Adrenal gland (tissue), 5 donors: ENCODE results near the gene AOPEP.

Experiments
- CTCF ChIP-seq, 6 experiments: fragments of 450-650 bp in 4 of 6; fragments of 200-600 bp in 2 of 6; sonication (generic) in 1 of 6; IDR thresholded peaks; 1 replicate in 5 of 6; 2 replicates in 1 of 6; pipeline versions ENCODE4 v1.5.1 to v1.8.0; 2016 to 2021; ENCODE audit warnings: antibody characterized with exemption in 6 of 6, mild to moderate bottlenecking in 2 of 6, moderate library complexity in 1 of 6
- POLR2A ChIP-seq, 2 donors: fragments of 450-650 bp; IDR thresholded peaks; one replicate each; pipeline ENCODE4 v1.6.1; 2017; ENCODE audit warnings: antibody characterized with exemption in 2 of 2, mild to moderate bottlenecking in 2 of 2, moderate library complexity in 1 of 2
- donor health status: DM: no; HTN: no; CAD: no.

- no peak for TF ChIP-seq CTCF (IDR thresholded peaks at IDR 0.05)
- no peak for TF ChIP-seq POLR2A (IDR thresholded peaks at IDR 0.05)
Measured at GRCh38 chr9:94991961-94992907, 265.7 kb downstream of the AOPEP start.
